ENCODE results near the gene HTR3E. TPM values are rescaled to one million over a fixed set of nuclear protein-coding genes. Genes with fewer than 3 reads are reported as not detected.
A peak's percentile ranks its signal among the peaks of the same experiment; 100 is the strongest.

The HTR3E gene
- total RNA-seq, 1 donor from 2014 or later, result not detected

- H3F3A ChIP-seq (ENCODE audit: low read depth), result peaks cover 20% of the 10 kb centered on the region
- peak within 1 kb of the TSS; percentile 99 for H3K4me3 Mint-ChIP-seq
- H3K79me2 ChIP-seq (ENCODE audit: low read depth), result peaks cover 38% of the 10 kb centered on the region
- peaks cover 2% of the 10 kb centered on the region for H3K36me3 Mint-ChIP-seq
- H3K4me1 ChIP-seq, result peaks cover 6% of the 10 kb centered on the region
- H3K4me3 ChIP-seq, result peak within 1 kb of the TSS; percentile 85
- H3K27ac ChIP-seq, result no peak within 1 kb of the TSS
- H3K9me3 Mint-ChIP-seq, result no peaks in the 10 kb centered on the region
- peak within 1 kb of the TSS; percentile 62 for H3K9ac ChIP-seq
- H2AFZ ChIP-seq (replicated peaks), result peak within 1 kb of the TSS; percentile 77
- no peaks in the 10 kb centered on the region for H3K36me3 ChIP-seq
- peak within 1 kb of the TSS; percentile 97 for H3K4me2 ChIP-seq
- peak; percentile 94 for DNase-seq (ENCODE audit: low spot score)
- H3K27me3 ChIP-seq, result peaks cover 10% of the 10 kb centered on the region
- no peaks in the 10 kb centered on the region for H4K20me1 ChIP-seq (ENCODE audit: low read depth)
- TF ChIP-seq EZH2 (IDR thresholded peaks at IDR 0.05) (peak; percentile 33), CTCF (IDR thresholded peaks at IDR 0.05) (peak; percentile 53), EZH2phosphoT487 (IDR thresholded peaks at IDR 0.05) (no peak)
- H3K27me3 Mint-ChIP-seq (ENCODE audit: insufficient read depth, low read depth), result peaks cover 2% of the 10 kb centered on the region
- peak within 1 kb of the TSS; percentile 93 for H3K27ac Mint-ChIP-seq
- no peaks in the 10 kb centered on the region for H3K9me3 ChIP-seq (ENCODE audit: low read depth)
- peaks cover 22% of the 10 kb centered on the region for H3K4me1 Mint-ChIP-seq
These were observed 38.5 kb downstream of the HTR3E start, which contains the start of gene EIF2B5 for GRCh38 chr3:184135149-184135910. Gene EIF2B5 (plus strand): TSS chr3:184135358. CDS start chr3:184135386, 28 bp downstream.

- Histone ChIP-seq H2AFZ (replicated peaks) (peak overlapping the region; percentile 77), H3K9me3 (ENCODE audit: low read depth) (no peaks in the 10 kb centered on the region), H3F3A (ENCODE audit: low read depth) (peaks cover 20% of the 10 kb centered on the region), H3K9ac (peak overlapping the region; percentile 62), H3K4me1 (peaks cover 6% of the 10 kb centered on the region), H3K4me3 (peak overlapping the region; percentile 85), H3K27ac (no peak overlapping the region), H3K36me3 (no peaks in the 10 kb centered on the region), H4K20me1 (ENCODE audit: low read depth) (no peaks in the 10 kb centered on the region), H3K4me2 (peak overlapping the region; percentile 97), H3K27me3 (peaks cover 10% of the 10 kb centered on the region), H3K79me2 (ENCODE audit: low read depth) (peaks cover 38% of the 10 kb centered on the region)
- Mint-ChIP-seq H3K27me3 (ENCODE audit: insufficient read depth, low read depth) (peaks cover 2% of the 10 kb centered on the region), H3K9me3 (no peaks in the 10 kb centered on the region), H3K4me1 (peaks cover 22% of the 10 kb centered on the region), H3K4me3 (peak overlapping the region; percentile 99), H3K36me3 (peaks cover 5% of the 10 kb centered on the region), H3K27ac (peak overlapping the region; percentile 42)
- no peak for TF ChIP-seq CTCF (IDR thresholded peaks at IDR 0.05)
- no peak for DNase-seq (ENCODE audit: low spot score)
These were observed 39.0 kb downstream of the HTR3E start for GRCh38 chr3:184135911-184136260.

GRCh38 chr3:184140436-184140835 is 43.6 kb downstream of the HTR3E start:
- H3K4me1 ChIP-seq, result peaks cover 6% of the 10 kb centered on the region
- no peaks in the 10 kb centered on the region for H3K36me3 ChIP-seq
- no peak overlapping the region for H3K9ac ChIP-seq
- no peak overlapping the region for H2AFZ ChIP-seq (replicated peaks)
- H3K27me3 Mint-ChIP-seq (ENCODE audit: insufficient read depth, low read depth), result peaks cover 11% of the 10 kb centered on the region
- no peaks in the 10 kb centered on the region for H3K9me3 ChIP-seq (ENCODE audit: low read depth)
- no peak overlapping the region for H3K4me2 ChIP-seq
- peaks cover 14% of the 10 kb centered on the region for H3K4me1 Mint-ChIP-seq
- no peak for TF ChIP-seq EZH2phosphoT487 (IDR thresholded peaks at IDR 0.05)
- no peak for TF ChIP-seq CTCF (IDR thresholded peaks at IDR 0.05)
- TF ChIP-seq EZH2 (IDR thresholded peaks at IDR 0.05), result no peak
- no peak overlapping the region for H3K27ac ChIP-seq
- H3K27me3 ChIP-seq, result no peaks in the 10 kb centered on the region
- no peak for DNase-seq (ENCODE audit: low spot score)
- no peak overlapping the region for H3K4me3 Mint-ChIP-seq
- peaks cover 37% of the 10 kb centered on the region for H3K79me2 ChIP-seq (ENCODE audit: low read depth)
- no peak overlapping the region for H3K27ac Mint-ChIP-seq
- peaks cover 15% of the 10 kb centered on the region for H3F3A ChIP-seq (ENCODE audit: low read depth)
- H3K36me3 Mint-ChIP-seq, result peaks cover 17% of the 10 kb centered on the region
- peaks cover 6% of the 10 kb centered on the region for H4K20me1 ChIP-seq (ENCODE audit: low read depth)
- H3K4me3 ChIP-seq, result no peak overlapping the region
- no peaks in the 10 kb centered on the region for H3K9me3 Mint-ChIP-seq

All from neural progenitor cell (in vitro differentiated cells).